GM18505 (cell line): ENCODE results near the gene CCT8.
A peak's percentile ranks its signal among the peaks of the same experiment; 100 is the strongest.
"Not testable (repeated sequence)": the region's sequence is repeated elsewhere in the genome, so short reads cannot be mapped to it uniquely, and the experiment has no call there.

ENCODE experiments used
- ATAC-seq: cut with Tn5 transposase; IDR thresholded peaks from one replicate; pipeline ENCODE4 v1.9.1; 2021; ENCODE audit not compliant: unreplicated experiment
- POLR2A ChIP-seq: IDR thresholded peaks from 4 replicates; pipeline ENCODE4 v1.6.1; 2011; ENCODE audit warnings: borderline replicate concordance; ENCODE audit not compliant: insufficient read depth, insufficient read length; ENCODE audit errors: extremely low read depth

Gene CCT8

GRCh38 chr21:29091033-29091432 is 17.6 kb upstream of the CCT8 start:
- no peak for ATAC-seq
- TF ChIP-seq POLR2A, result no peak

- ATAC-seq, result no peak
These were observed 11.8 kb upstream of the CCT8 start for GRCh38 chr21:29085106-29085752.

DNA sequence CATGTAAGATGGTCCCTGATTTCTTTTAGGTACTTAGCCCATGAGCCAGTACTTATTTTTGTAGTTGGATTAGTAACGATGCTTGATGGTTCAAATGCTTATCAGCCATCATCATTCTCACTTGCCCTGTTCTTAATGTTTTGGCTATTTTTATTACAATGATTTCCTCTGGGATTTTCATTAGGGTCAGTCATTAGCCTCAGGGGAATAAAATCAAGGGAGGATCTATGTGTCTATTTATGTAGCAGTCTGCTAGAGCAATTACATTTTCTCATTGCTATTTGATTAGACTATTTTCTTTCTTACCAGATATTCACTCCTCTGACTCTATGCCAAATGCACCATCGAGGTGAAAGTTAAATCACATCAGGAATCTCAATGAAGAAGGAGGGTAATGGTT is 10.9 kb upstream of the CCT8 start:
- no peak for ATAC-seq
- no peak for TF ChIP-seq POLR2A

More at GRCh38 chr21:29085106-29085752, 11.8 kb upstream of the CCT8 start:
- no peak for TF ChIP-seq POLR2A

DNA sequence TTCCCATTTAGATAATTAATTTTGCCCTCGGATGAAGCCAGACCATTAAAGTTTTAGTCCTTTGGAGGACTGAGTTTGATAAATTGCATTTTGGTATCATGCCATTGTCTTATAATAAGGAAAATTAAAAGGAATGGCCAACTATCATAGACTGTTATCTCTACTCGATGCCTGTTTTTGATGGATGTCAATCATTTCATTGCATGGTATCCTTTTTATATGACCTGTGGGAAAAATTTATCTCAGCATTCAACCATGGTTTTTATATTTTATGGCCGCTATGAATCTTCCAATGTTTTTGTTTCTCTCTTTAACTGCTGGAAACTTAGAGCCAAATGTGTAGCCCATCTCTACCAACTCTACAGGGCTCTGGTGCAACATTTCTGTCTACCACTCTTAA is 9.9 kb upstream of the CCT8 start:
- no peak for ATAC-seq
- no peak for TF ChIP-seq POLR2A

DNA sequence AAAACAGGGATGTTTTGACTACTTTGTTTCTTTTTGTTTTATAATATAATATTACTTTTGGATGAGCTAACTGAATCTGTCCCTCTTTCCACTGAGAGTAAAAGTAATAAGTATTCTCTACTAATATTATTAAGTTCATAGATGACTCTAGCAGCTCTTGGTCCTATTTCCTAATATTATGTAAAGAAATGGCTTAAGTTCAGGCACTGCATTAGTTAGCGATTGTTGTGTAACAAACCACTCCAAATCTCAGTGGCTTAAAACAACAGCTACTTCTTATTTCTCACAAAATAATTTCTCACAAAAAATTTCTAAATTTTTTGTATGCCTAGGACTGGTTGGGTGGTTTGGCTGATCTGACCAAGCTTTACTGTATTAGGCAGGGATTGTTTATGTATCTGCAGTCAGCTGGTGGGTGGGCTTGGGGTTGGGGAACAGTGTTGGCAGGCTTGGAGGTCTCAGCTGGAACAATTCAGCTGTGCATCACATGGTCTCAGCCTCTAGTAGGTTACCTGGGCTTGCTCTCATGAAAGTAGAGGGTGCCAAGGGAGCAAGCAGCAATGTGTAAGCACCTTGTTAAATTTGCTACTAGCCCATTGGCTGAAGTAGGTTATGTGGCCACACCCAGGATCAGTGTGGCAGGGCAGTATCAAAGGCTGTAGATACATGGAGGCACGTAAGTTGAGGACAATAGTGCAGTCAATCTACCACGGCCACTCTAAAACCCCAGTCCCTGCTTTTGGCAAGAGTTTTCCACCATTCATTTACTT is 8.8 kb upstream of the CCT8 start:
- ATAC-seq, result no peak
- no peak for TF ChIP-seq POLR2A

- TF ChIP-seq POLR2A, result no peak
- ATAC-seq, result no peak
These were observed 7.0 kb upstream of the CCT8 start for GRCh38 chr21:29080454-29080941.

DNA sequence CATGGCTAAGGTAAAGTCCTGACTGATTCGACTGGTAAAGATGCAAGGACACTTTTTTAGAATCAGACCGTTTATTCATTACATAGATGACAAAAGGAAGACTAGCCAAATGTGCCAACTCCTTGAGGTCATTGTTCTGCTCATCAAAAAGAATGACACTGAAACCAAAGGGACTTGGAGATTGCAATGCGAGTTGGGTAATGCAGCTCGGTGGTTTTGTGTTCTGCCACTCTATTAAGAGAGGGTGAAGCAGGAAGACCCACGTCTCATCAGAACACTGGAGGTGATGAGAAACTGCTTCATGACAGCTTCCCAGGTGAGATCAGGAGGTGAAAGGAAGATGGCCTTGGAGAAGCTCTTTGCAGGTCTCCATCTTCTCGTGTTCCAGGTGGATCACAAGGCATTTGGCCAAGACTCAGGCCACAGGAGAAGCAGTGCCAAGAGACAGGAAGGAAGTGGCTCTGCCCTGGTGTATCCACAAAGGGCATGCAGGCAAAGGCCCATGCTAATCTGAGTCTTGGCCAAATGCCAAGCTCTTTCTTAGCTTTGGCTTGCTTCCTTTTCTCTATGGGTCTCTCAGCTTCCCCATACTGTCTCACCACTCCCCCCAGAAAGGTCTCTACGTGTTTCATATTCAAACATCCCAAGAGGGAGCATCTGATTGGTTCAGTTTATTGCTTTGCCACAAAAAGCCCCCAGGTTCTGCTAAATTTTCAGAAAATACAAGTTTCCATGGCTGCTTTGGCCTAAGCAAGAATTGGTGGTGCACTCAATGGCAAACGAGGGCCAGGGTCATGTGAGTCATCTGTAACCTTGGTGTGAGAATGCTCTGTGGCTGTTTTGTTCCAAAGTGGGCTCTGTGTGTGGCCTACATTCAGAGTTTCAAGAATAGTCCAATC is 5.7 kb upstream of the CCT8 start:
- peak; percentile 44 for ATAC-seq
- peak; percentile 16 for TF ChIP-seq POLR2A

DNA sequence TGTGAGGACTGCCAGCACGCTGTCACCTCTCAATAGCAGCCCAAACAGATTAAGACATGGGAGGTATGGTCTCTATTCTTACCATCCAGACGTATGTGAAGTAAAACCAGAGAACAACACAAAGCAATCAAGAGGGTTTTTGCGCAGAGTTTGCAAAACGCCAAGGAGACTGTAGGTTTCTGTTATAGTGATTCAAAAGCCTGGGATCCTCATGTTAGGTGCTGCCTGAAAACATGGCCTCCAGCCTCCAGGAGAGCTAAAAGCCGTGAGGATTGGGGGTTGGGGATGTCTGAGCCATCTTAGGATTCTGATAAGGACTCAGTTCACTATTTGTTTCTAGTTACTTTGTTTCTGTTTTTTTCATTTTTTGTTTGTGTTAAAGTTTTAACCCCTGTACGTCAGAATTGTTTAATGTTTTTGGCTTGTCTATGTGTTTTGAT is 4.2 kb upstream of the CCT8 start:
- ATAC-seq, result no peak
- no peak for TF ChIP-seq POLR2A

DNA sequence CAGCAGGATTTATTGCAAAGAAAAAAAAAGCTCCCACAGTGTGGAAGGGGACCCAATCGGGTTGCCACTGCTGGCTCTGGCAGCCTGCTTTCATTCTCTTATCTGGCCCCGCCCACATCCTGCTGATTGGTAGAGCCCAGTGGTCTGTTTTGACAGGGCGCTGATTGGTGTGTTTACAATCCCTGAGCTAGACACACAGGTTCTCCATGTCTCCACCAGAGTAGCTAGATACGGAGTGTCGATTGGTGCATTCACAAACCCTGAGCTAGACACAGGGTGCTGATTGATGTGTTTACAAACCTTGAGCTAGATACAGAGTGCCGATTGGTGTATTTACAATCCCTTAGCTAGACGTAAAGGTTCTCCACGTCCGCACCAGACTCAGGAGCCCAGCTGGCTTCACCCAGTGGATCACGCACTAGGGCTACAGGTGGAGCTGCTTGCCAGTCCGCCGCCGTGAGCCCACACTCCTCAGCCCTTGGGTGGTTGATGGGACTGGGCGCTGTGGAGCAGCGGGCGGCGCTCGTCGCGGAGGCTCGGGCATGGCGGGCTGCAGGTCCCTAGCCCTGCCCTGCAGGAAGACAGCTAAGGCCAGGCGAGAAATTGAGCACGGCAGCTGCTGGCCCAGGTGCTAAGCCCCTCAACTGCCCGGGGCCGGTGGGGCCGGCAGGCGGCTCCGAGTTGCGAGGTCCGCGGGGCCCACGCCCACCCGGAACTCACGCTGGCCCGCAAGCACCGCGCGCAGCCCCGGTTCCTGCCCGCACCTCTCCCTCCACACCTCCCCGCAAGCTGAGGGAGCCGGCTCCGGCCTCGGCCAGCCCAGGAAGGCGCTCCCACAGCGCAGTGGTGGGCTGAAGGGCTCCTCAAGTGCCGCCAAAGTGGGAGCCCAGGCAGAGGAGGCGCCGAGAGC is 3.5 kb upstream of the CCT8 start:
- ATAC-seq, result not testable (repeated sequence)
- TF ChIP-seq POLR2A, result peak; percentile 64

DNA sequence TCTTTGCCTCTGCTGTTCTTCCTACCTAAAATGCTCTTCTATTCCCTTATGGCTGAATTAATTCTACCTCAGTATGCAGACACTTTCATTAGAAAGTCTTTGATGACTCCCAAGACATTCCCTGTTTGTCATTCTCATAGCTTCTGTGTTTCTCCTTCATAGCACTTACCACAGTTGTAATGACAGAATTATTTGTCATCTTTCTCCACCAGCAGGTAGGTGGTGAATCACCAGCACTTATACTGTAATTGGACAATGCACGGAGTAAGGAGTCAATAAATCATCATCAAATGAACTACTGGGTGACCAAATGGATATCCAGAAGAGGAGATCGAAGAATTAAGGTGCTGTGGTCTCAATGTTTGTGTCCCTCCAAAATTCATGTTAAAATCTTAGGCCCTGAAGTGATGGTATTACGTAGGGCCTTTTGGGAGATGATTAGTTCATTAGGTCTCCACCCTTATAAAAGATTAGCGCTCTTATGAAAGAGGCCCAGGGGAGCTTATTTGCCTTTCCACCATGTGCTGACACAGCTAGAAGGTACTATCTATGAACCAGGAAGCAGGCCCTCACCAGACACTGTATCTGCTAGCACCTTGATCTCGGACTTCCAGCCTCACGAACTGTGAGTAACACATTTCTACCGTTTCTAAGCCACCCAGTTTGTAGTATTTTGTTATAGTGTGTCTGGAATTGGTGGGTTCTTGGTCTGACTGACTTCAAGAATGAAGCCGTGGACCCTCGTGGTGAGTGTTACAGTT is 2.4 kb upstream of the CCT8 start:
- no peak for ATAC-seq
- TF ChIP-seq POLR2A, result no peak

GRCh38 chr21:29074783-29075182 is 1.3 kb upstream of the CCT8 start:
- no peak for ATAC-seq
- TF ChIP-seq POLR2A, result no peak

DNA sequence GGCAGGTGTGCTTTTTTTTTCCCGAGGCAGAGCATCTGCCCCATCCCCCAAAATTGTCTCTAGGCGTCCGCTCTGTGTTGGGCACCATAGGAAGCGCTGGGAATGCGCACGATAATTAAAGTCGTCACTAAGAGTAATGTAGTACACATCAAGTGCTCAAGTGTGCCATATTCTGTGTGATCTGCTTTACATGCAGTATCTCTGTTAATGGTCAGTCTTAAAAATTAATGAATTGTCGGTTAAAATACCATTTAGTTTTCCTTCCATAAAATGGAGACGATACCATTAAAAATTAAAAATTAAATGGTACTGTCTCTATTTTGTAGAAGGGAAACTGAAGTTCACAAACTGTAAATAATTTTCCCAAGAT is 544 bp upstream of the CCT8 start:
- no peak for TF ChIP-seq POLR2A
- peak; percentile 21 for ATAC-seq
